Activated T-helper 2 cell treated with anti-CD3 and anti-CD28 coated beads, Interferon-gamma antibody, Interleukin-2, Interleukin-4, amounts not matched to agents 10 μg/mL and 5 μg/mL and 100 μg/mL, durations not matched to agents 14 hours and 24 hours and 36 hours (primary cell): ENCODE results near the gene METTL9. TPM values are rescaled to one million over a fixed set of nuclear protein-coding genes. Genes with fewer than 3 reads are reported as not detected.
"Not testable (repeated sequence)": the region's sequence is repeated elsewhere in the genome, so short reads cannot be mapped to it uniquely, and the experiment has no call there.

Experiments used
- DNase-seq: peaks from one replicate; pipeline ENCODE4 v3.0.0; 2021; ENCODE audit warnings: low spot score
- H3K27ac Mint-ChIP-seq: one replicate; pipeline ENCODE4 v1.8.0; 2021; ENCODE audit warnings: mixed read lengths
- H3K27me3 Mint-ChIP-seq: one replicate; pipeline ENCODE4 v1.8.0; 2021; ENCODE audit warnings: low read depth, mixed read lengths
- H3K36me3 Mint-ChIP-seq: one replicate; pipeline ENCODE4 v1.8.0; 2021; ENCODE audit warnings: low read depth, mixed read lengths
- H3K4me1 Mint-ChIP-seq: one replicate; pipeline ENCODE4 v1.8.0; 2021; ENCODE audit warnings: low read depth, mixed read lengths
- H3K4me3 Mint-ChIP-seq: one replicate; pipeline ENCODE4 v1.8.0; 2021; ENCODE audit warnings: low read depth, mild to moderate bottlenecking, moderate library complexity, mixed read lengths
- H3K9me3 Mint-ChIP-seq: one replicate; pipeline ENCODE4 v1.8.0; 2021; ENCODE audit warnings: mixed read lengths
- intact Hi-C: fragments of 100-400 bp; cut with micrococcal nuclease; formaldehyde crosslinking; loops from one replicate; pipeline ENCODE4 v1.15.1; 2023
- total RNA-seq: library from RNA; stranded (reverse); gene quantifications from 2 replicates; pipeline ENCODE4 v1.2.3, GENCODE V29; 2022

Gene METTL9
- total RNA-seq, 1 donor from 2014 or later, result 73.9 TPM

DNA sequence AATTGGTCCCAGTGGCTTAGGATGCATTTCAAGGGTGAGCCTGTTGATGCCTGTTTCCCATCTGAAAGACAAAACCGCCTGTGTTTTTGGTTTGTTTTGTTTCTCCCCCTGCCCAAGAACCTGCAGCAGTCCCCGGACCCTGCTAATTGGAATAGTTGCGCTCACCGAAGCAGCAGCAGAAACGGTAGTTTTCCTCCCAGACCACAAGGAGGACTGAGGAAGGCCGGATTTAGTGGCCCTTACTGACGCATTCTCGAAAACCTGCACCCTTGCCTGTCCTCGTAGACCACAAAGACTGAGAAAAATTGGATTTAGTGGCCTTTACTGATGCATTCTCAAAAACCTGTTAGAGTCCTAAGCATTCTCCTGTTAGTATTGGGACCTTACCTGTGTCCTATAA is 36.3 kb downstream of the METTL9 start:
- DNase-seq, intact Hi-C loops, H3K27me3 Mint-ChIP-seq, H3K27ac Mint-ChIP-seq, H3K4me3 Mint-ChIP-seq, H3K9me3 Mint-ChIP-seq: not testable (repeated sequence)
- Mint-ChIP-seq H3K36me3 (peaks cover 21% of the 10 kb centered on the region), H3K4me1 (peaks cover 16% of the 10 kb centered on the region)

- intact Hi-C loops, result no loop called here
- H3K27ac Mint-ChIP-seq, result no peak overlapping the region
- H3K4me1 Mint-ChIP-seq, result peaks cover 16% of the 10 kb centered on the region
Measured at GRCh38 chr16:21637032-21637968, 37.9 kb downstream of the METTL9 start.

DNA sequence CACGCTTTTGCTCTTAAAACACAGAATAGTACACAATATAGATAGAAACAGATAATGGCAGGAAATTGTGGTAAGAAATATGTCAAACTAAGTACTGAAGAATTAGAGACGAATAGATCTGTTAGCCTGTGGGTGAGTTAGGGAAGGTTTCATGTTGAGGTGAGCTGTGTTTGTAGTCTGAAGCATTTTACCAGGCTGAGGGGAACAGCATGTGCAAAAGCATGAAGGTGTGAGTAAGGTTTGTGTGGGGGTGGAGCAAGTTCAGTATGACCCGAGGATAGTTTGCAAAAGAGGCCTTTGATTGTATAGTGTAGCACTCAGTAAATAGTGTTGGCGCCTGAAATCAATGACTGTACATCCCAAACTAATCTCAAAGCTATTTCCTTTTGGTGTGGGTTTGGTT is 39.2 kb downstream of the METTL9 start:
- intact Hi-C loops, result loop anchor here (2.0 kb wide), 1 partner anchor 54 kb away; no protein-coding TSS in a partner anchor
- Mint-ChIP-seq H3K9me3 (no peaks in the 10 kb centered on the region), H3K4me3 (no peak overlapping the region), H3K4me1 (peaks cover 16% of the 10 kb centered on the region), H3K36me3 (peaks cover 11% of the 10 kb centered on the region), H3K27me3 (no peaks in the 10 kb centered on the region), H3K27ac (peak overlapping the region; percentile 67)
- DNase-seq, result no peak

More at GRCh38 chr16:21637032-21637968, 37.9 kb downstream of the METTL9 start:
- Mint-ChIP-seq H3K4me3 (no peak overlapping the region), H3K36me3 (peaks cover 15% of the 10 kb centered on the region), H3K27me3 (no peaks in the 10 kb centered on the region), H3K9me3 (no peaks in the 10 kb centered on the region)
- no peak for DNase-seq

DNA sequence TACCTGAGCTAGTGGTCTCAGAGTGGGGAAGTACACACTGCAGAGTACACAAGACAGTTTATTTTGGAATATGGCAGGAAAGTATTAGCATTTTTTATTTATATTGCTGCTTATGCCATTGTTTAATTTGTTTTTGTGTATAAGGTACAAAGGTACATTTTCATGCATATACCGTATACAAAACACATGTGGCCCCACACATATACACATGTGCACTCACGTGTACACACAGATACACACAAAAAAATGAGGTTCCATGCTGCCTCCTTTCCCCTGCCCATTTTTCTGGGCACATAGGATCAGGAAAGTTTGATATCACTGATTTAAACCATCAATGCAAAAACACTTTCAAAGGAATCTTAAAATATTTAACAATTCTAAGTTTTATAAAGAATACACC is 40.1 kb downstream of the METTL9 start:
- Mint-ChIP-seq H3K27ac (no peak overlapping the region), H3K9me3 (no peaks in the 10 kb centered on the region), H3K27me3 (no peaks in the 10 kb centered on the region), H3K4me1 (peaks cover 24% of the 10 kb centered on the region), H3K4me3 (no peak overlapping the region), H3K36me3 (peaks cover 11% of the 10 kb centered on the region)
- intact Hi-C loops, result loop anchor here (2.0 kb wide), 1 partner anchor 55 kb away; no protein-coding TSS in a partner anchor
- DNase-seq, result no peak

DNA sequence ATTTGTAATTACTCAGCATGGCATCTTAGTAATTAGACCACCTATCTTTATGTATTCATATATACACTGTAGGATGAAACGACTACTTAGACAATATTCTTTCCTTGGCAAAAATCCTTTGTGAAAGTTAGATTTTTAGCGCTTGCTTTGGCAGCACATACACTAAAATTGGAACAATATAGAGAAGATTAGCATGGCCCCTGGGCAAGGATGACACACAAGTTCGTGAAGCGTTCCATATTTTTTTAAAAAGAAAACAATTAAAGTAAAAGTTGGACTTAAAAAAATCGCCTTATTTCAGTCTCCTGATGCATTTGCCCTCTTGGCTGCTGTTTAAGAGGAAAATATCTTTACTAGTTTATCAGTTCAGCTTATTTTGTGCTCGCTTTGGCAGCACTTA is 42.5 kb downstream of the METTL9 start:
- Mint-ChIP-seq H3K27me3 (no peaks in the 10 kb centered on the region), H3K9me3 (no peaks in the 10 kb centered on the region), H3K27ac (no peak overlapping the region), H3K36me3 (no peaks in the 10 kb centered on the region), H3K4me3 (no peak overlapping the region), H3K4me1 (peaks cover 46% of the 10 kb centered on the region)
- DNase-seq, result no peak
- intact Hi-C loops, result loop anchor here (10.0 kb wide), 1 partner anchor 1303 kb away; no protein-coding TSS in a partner anchor

DNA sequence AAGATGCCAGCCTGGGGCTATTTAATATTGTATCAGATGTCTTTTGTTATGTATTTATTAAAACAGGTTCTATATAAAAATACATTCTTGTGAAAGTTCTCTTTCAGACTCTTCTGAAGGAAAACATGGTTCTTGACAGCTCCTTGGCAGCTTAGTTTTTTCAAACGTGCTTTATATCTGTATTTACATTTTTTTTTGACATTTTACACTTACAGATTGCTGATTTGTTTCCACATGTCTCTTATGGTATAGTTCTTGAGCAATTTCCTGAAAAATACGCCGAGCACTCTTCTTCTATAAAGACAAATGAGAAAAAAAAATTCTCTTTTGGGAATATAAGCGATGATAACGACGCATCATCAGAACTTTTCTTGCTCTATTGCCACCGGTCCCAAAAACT is 43.5 kb downstream of the METTL9 start:
- no peak overlapping the region for H3K4me3 Mint-ChIP-seq
- H3K27ac Mint-ChIP-seq, result no peak overlapping the region
- peaks cover 54% of the 10 kb centered on the region for H3K4me1 Mint-ChIP-seq
- H3K9me3 Mint-ChIP-seq, result no peaks in the 10 kb centered on the region
- H3K36me3 Mint-ChIP-seq, result peaks cover 2% of the 10 kb centered on the region
- no peaks in the 10 kb centered on the region for H3K27me3 Mint-ChIP-seq
- DNase-seq, result no peak
- intact Hi-C loops, result loop anchor here (10.0 kb wide), 1 partner anchor 1302 kb away; no protein-coding TSS in a partner anchor

GRCh38 chr16:21643785-21644184 is 44.4 kb downstream of the METTL9 start:
- Mint-ChIP-seq H3K27ac (no peak overlapping the region), H3K9me3 (no peaks in the 10 kb centered on the region), H3K4me3 (no peak overlapping the region), H3K4me1 (peaks cover 54% of the 10 kb centered on the region), H3K27me3 (no peaks in the 10 kb centered on the region), H3K36me3 (peaks cover 2% of the 10 kb centered on the region)
- intact Hi-C loops, result loop anchor here (10.0 kb wide), 1 partner anchor 1301 kb away; no protein-coding TSS in a partner anchor
- no peak for DNase-seq

- peak overlapping the region; percentile 91 for H3K27ac Mint-ChIP-seq
- H3K4me1 Mint-ChIP-seq, result peaks cover 49% of the 10 kb centered on the region
- intact Hi-C loops, result loop anchor here (1.0 to 10.0 kb wide), 2 partner anchors 45 to 1300 kb away; partner anchors contain the start of gene METTL9
Measured at GRCh38 chr16:21644674-21645073, 45.3 kb downstream of the METTL9 start.

GRCh38 chr16:21645261-21645721 is 45.9 kb downstream of the METTL9 start:
- no peaks in the 10 kb centered on the region for H3K27me3 Mint-ChIP-seq
- intact Hi-C loops, result loop anchor here (1.0 to 10.0 kb wide), 2 partner anchors 46 to 1300 kb away; partner anchors contain the start of gene METTL9
- peaks cover 2% of the 10 kb centered on the region for H3K36me3 Mint-ChIP-seq
- peak overlapping the region; percentile 91 for H3K27ac Mint-ChIP-seq
- H3K4me1 Mint-ChIP-seq, result peaks cover 50% of the 10 kb centered on the region
- peak; percentile 37 for DNase-seq
- no peaks in the 10 kb centered on the region for H3K9me3 Mint-ChIP-seq
- H3K4me3 Mint-ChIP-seq, result peak overlapping the region; percentile 75

More at GRCh38 chr16:21644674-21645073, 45.3 kb downstream of the METTL9 start:
- DNase-seq, result no peak
- Mint-ChIP-seq H3K27me3 (no peaks in the 10 kb centered on the region), H3K4me3 (peak overlapping the region; percentile 75), H3K36me3 (peaks cover 2% of the 10 kb centered on the region), H3K9me3 (no peaks in the 10 kb centered on the region)

DNA sequence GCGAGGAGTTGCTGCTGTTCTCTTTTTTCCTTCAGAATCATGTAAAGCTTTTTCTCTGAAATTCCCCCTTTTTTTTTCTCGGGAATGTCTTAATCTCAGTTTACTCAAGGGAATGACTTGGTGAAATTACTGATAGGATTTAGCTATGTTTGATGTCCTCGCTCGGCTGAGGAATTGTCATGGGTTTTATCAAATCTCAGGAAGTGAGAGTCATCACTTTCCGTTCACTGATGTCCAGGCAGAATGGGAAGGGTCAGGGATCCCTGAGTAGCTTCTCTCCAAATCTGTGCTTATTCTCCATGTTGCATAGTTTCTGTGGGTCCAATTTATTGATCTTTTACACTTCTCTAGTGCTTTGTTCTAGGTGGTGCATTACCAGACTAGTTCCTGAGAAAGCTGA is 46.7 kb downstream of the METTL9 start:
- peak overlapping the region; percentile 91 for H3K27ac Mint-ChIP-seq
- intact Hi-C loops, result loop anchor here (10.0 kb wide), 1 partner anchor 1299 kb away; no protein-coding TSS in a partner anchor
- H3K4me3 Mint-ChIP-seq, result peak overlapping the region; percentile 75
- DNase-seq, result no peak
- H3K9me3 Mint-ChIP-seq, result no peaks in the 10 kb centered on the region
- peaks cover 2% of the 10 kb centered on the region for H3K36me3 Mint-ChIP-seq
- peaks cover 48% of the 10 kb centered on the region for H3K4me1 Mint-ChIP-seq
- H3K27me3 Mint-ChIP-seq, result no peaks in the 10 kb centered on the region

DNA sequence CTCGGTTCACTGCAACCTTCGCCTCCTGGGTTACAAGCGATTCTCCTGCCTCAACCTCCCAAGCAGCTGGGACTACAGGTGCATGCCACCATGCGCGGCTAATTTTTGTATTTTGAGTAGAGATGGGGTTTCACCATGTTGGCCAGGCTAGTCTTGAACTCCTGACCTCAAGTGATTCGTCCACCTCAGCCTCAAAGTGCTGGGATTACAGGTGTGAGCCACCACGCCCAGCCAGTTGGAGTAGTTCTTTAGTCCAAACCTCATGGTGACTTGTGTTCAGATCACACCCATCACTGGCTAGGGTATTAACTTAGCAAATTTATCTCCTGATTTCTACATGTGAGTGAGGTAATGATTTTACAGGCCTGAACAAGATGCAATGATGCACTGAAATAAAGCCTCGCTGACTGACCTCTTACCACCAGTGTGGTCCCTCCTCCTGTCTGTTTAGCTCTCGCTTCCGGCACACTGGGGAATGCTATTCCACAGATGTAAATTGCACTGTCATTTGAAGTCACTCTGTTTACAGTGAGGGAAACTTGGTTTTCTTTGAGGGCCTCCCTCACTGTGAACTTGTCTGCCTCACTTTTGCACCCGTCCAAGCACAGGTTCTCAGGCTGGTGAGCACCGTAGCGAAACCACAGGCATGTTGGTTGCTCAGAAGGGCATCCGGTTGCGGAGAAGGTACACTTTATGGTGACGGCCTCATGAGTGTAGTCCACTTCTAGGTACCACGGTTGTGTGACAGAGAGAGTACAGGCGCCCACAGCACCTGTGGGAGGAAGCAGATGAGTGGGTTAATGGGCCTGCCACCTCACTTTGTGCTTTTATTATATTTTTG is 47.6 kb downstream of the METTL9 start:
- Mint-ChIP-seq H3K27me3 (no peaks in the 10 kb centered on the region), H3K4me3 (peak overlapping the region; percentile 58), H3K9me3 (no peaks in the 10 kb centered on the region), H3K36me3 (peaks cover 2% of the 10 kb centered on the region), H3K4me1 (peaks cover 48% of the 10 kb centered on the region), H3K27ac (peak overlapping the region; percentile 91)
- intact Hi-C loops, result loop anchor here (10.0 kb wide), 1 partner anchor 1298 kb away; no protein-coding TSS in a partner anchor
- peak; percentile 76 for DNase-seq

DNA sequence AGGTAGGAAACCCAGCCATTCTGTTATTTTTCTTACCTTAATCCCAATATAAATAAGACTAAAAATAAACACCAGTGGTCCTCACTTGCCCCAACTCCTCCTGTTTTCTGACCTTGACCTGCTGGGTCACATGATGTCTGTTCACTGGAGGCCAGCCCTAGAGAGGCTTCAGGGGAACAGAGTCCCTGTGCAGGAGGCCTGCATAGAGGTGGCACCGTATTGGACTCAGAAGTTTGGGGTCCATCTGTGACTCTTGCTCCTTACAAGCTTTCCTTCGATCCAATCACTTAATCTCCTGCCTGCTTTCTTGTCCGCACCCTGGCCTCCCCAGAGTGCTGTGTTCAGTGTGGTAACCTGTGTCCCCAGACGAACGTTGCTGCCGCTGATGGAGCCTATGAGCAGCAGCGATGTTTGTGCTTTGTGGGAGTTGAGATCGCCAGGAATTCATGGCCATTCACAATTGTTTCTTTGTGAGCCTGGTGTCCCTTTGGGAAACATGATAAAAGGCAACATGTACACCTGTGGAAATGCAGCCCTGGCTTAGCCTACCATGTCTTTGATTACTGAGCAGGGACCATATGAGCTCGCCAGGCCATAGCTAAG is 48.3 kb downstream of the METTL9 start:
- H3K4me1 Mint-ChIP-seq, result peaks cover 51% of the 10 kb centered on the region
- H3K27me3 Mint-ChIP-seq, result no peaks in the 10 kb centered on the region
- H3K4me3 Mint-ChIP-seq, result peak overlapping the region; percentile 33

More for the DNA sequence above, 48.3 kb downstream of the METTL9 start:
- Mint-ChIP-seq H3K27ac (peak overlapping the region; percentile 86), H3K36me3 (peaks cover 2% of the 10 kb centered on the region), H3K9me3 (no peaks in the 10 kb centered on the region)
- intact Hi-C loops, result loop anchor here (10.0 kb wide), 1 partner anchor 1297 kb away; no protein-coding TSS in a partner anchor
- no peak for DNase-seq
